Skin of body (tissue), 2 donors: ENCODE measurements around the gene CLASP1. TPM values are rescaled to one million over a fixed set of nuclear protein-coding genes. Genes with fewer than 3 reads are reported as not detected.
"Not testable (repeated sequence)": the region's sequence is repeated elsewhere in the genome, so short reads cannot be mapped to it uniquely, and the experiment has no call there.

Experiments used
- DNase-seq: peaks from one replicate; lab custom pipeline; 2025; lab: John Stamatoyannopoulos, UW
- total RNA-seq: library from RNA; depleted of rRNA; stranded (reverse); fragments of >200 nt; gene quantifications from one replicate; pipeline ENCODE4 v1.2.3, GENCODE V29; 2014

CLASP1 gene
- total RNA-seq, 1 donor from 2014 or later = 68.2 TPM

DNA sequence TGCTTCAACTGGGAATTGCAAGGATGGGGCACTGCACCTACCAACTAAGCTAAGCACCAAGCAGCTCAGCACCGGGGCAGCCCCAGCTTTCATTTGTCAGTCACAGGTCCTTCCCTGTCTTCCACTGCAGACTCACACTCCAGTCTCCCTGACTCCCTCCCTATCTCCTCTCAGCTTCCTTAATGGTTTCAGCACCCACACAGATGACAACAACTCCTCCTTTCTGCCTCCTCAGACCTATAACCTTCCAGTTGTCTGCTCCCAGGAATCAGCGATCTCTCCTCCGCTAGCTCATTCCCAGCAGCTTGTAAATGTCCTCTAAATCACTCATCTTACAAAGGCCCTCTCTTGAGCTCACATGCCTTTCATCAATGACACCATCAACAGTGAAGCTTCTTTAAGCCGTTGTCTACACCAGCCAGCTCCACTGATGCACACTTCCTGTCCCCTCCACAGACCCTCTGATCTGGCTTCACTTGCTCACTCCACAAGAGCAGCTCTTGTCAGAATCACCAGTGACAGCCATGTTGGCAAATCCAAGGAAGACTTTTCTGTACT, 32.1 kb downstream of the CLASP1 start:
- DNase-seq = no peak

DNA sequence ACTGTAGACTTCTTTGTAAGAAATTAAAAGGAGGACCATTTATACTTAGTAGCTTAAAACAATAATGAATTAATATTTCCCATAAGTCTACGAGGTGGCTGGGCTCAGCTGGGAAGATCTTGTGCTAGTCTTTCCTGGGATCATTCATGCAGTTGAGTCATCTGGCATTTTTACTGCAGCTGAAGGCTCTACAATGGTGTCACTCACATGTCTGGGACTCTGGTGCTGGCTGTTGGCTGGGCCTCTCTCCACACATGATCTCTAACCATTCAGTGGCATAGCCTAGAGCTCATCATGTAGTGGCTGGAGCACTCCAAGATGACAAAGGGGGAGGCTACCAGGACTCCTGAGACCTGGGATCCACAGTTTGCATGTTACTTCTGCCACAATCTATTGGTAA, 35.5 kb downstream of the CLASP1 start:
- DNase-seq = no peak

DNA sequence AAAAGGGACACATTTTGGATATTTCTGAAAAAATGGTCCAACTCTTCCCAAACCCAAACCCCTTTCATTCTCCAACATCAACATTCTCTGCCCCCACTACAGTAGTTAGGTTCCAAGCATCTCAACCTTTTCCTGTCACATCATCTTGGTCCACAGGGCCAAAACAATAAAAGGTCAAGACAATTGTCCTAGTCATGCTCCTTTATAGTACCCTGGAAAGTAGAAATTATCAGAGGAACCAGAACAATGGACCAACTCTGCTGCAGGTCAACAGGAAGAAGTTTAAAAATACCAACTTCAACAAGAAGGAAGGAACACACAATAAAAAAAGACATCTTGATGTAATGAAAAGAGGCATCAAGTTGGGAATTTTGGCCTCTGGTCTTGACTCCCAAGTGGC, 36.1 kb downstream of the CLASP1 start:
- DNase-seq = no peak

DNA sequence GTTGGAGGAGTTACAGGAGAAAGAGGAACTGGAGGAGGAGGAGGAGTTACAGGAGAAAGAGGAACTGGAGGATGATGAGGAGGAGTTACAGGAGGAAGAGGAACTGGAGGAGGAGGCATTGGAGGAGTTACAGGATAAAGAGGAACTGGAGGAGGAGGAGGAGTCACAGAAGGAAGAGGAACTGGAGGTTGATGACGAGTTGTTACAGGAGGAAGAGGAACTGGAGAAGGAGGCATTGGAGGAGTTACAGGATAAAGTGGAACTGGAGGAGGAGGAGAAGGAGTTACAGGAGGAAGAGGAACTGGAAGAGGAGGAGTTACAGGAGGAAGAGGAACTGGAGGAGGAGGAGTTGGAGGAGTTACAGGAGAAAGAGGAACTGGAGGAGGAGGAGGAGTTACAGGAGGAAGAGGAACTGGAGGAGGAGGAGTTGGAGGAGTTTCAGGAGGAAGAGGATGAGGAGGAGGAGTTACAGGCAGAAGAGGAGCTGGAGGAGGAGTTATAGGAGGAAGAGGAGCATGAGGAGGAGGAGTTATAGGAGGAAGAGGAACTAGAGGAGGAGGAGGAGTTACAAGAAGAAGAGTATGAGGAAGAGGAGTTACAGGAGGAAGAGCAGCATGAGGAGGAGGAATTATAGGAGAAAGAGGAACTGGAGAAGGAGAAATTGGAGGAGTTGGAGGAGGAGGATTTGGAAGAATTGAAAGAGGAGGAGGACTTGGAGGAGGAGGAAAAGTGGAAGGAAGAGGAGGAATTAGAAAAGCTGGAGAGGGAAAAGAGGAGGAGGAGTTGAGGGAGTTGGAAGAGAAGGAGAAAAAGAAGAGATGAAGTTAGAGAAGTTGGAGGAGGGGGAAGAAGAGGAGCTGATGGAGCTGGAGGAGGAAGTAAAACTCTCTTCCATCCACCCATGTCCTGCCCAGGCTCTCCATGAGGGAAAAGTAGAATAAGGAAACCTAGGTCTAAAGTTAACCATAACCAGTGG, 37.2 kb downstream of the CLASP1 start:
- DNase-seq = no peak

DNA sequence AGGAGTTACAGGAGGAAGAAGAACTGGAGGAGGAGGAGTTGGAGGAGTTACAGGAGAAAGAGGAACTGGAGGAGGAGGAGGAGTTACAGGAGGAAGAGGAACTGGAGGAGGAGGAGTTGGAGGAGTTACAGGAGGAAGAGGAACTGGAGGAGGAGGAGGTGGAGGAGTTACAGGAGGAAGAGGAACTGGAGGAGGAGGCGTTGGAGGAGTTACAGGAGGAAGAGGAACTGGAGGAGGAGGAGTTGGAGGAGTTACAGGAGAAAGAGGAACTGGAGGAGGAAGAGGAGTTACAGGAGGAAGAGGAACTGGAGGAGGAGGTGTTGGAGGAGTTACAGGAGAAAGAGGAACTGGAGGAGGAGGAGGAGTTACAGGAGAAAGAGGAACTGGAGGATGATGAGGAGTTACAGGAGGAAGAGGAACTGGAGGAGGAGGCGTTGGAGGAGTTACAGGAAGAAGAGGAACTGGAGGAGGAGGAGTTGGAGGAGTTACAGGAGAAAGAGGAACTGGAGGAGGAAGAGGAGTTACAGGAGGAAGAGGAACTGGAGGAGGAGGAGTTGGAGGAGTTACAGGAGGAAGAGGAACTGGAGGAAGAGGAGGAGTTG, 38.1 kb downstream of the CLASP1 start:
- not testable (repeated sequence) for DNase-seq

DNA sequence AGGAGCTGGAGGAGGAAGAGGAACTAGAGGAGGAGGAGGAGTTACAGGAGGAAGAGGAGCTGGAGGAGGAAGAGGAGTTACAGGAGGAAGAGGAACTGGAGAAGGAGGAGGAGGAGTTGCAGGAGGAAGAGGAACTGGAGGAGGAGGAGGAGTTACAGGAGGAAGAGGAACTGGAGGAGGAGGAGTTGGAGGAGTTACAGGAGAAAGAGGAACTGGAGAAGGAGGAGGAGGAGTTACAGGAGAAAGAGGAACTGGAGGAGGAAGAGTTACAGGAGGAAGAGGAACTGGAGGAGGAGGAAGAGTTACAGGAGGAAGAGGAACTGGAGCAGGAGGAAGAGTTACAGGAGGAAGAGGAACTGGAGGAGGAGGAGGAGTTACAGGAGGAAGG, 38.8 kb downstream of the CLASP1 start:
- not testable (repeated sequence) for DNase-seq

DNA sequence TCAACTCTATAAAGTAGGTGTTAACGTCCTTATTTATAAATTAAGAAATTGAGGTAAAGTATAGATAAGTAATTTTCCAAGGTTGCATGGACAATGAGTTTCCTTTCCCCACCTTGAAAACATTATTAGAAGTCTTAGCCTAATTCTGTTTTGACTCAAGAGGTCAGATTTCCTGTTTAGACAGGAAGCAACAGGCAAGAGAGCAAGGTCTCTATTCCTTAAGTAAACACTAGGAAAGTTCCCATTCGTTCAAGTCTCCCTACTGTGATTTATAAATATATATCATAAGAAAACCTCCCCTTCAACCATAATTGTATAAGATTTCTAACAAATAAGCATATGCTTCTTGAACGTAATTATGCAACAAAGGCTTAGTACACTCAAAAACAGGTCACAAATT, 40.3 kb downstream of the CLASP1 start:
- DNase-seq = no peak

DNA sequence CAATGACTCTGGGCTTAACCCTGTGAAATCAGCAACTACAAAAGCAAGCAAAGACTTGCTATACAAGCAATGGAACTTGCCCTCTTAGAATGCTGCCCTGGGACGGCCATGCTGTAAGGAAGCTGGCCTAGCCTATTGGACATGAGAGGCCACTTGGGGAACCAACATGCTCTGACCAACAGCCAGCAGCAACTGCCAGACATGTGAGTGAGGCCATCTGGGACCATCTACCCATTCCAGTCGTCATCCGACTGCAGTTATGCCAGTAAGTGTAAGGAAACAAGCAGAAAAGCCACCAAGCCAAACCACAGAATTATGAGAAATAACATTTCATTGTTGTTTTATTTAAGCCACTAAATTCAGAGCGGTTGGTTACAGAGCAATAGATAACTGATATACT, 40.9 kb downstream of the CLASP1 start:
- DNase-seq = no peak

DNA sequence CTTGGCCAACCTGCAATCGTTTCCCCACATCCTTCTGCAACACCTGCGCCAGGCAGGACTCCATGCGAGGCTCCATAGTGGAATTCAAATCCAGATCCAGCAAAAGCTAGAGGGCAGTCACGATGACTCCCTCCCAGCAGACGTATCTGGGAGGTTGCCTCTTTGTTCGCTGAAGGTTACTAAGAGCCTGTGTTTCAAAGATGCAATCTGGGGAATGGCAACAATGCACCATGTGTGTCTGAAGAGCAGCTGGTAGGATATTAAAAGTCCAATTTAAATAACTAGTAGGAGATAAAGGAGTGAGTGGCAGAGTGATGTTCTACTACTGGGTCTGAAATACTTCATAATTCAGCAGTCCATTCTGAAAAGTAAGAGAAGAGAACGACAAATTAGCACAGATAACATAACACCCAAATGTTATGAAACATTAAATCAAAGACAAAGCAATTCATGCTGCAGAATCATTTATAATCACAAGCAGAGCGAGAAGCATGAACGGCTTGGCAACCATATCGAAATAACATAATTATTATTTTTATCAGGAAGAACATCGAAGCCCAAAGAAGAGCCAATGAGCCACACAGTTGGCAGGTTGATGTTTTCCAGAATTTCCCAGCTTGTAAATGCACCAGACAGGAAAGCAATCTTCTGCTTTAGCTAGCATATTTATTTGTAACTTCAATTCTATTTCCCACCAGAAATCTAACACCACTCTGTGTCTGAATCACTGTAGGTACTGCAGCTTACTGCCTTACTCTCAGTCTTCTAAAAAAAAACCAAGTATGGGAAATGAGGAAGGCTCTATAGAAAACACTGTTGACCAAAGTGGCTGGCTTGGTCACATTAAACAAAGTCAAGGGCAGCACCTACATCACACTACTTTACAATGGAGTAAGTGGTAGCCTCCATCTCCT, 43.2 kb downstream of the CLASP1 start:
- no peak for DNase-seq

DNA sequence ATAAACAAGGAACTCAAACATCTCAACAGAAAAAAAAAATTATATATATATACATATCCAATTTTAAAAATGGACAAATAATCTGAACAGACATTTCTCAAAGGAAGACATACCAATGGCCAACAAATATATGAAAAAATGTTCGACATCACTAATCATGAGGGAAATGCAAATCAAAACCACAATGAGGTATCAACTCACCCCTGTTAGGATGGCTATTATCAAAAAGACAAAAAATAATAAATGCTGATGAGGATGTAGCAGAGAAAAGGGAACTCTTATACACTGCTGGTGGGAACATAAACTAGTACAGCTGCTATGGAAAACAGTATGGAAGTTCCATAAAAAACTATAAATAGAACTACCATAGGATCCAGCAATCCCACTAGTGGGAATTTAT, 46.1 kb downstream of the CLASP1 start:
- no peak for DNase-seq

DNA sequence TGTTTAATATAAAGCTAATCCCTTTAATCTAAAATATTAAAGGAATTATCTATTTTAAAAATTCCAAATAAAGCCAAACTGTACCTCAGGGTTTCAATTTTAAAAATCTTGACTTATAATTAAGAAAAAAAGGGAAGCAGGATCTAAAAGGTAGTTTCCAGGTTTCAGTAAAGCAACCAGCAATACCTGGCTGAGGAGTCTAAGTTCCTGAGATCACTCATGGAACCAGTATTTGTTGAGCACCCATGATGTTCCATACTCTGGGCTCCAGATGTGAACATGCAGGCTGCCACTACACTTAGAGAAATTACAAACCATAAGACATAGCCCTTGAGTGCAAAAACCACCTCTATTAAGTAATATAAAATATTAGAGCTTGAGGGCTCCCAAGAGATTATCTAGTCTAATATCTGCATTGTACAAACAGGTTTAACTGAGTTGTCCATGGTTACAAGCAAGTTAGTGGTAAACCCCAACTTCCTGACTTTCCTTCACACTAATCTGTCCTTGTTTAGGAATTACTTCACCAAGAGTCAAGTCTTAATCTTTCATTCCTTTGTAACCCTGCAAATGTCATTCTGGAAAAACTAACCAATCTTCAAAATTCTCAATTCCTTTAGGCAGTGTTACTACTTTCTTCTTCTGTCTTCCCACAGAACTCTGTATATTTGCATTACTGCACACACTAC, 49.2 kb downstream of the CLASP1 start:
- no peak for DNase-seq

DNA sequence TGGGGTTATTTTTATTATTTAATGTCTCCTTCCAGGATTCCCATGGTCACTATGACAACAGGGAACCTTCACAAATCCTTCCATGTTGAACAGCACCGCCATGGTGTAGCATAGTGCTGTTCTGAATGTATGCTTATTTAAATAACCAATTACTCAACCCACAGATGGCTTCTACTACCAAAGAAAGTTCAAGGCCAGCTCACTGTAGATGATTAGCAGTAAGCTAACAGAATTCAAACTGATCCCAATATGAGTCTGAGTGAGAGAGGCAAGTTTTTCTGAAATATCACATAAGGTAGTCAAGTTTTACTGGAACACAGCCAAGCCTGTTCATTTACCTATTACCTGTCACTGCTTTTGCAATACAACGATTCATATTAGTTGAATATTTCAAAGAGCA, 51.2 kb downstream of the CLASP1 start:
- DNase-seq = no peak

DNA sequence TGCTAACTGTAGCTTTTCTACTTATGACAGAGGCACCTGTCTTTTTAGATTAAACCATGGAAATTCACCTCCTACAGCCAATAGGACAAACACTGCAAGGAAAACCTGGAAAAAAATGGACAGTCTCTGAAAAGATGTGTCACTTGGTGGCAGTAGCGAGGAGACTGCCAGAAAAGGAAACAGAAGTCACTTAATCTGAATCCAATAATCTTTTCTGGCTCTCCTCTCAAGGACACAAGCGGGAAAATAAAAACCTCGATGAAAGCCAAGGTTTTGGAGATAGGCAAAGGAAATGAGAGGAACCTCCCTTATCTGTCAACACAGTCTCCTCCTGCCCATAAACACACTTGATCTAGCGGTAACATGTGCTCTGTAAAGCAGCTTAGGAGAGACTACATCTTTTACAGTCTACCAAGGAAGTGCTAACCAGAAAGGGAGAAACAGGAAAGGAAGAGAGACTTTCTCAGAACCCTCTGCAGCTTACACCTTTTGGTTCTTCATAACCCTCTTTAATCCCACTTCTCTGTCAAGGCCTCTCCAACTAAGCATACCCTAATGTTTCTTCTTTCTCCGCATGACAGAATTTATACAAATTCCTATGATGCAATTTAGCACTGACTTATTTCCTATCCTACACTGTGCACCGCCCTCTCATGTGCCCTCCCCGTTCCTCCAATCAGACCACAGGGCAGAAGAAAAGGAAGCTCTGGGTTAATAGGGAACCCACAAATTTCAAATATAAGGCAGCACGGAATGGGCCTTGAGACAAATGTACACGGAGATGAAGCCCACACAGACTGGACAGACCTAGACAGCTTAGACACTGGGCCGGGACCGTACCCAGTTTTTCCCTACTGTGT, 52.8 kb downstream of the CLASP1 start:
- peak; percentile 46 for DNase-seq

DNA sequence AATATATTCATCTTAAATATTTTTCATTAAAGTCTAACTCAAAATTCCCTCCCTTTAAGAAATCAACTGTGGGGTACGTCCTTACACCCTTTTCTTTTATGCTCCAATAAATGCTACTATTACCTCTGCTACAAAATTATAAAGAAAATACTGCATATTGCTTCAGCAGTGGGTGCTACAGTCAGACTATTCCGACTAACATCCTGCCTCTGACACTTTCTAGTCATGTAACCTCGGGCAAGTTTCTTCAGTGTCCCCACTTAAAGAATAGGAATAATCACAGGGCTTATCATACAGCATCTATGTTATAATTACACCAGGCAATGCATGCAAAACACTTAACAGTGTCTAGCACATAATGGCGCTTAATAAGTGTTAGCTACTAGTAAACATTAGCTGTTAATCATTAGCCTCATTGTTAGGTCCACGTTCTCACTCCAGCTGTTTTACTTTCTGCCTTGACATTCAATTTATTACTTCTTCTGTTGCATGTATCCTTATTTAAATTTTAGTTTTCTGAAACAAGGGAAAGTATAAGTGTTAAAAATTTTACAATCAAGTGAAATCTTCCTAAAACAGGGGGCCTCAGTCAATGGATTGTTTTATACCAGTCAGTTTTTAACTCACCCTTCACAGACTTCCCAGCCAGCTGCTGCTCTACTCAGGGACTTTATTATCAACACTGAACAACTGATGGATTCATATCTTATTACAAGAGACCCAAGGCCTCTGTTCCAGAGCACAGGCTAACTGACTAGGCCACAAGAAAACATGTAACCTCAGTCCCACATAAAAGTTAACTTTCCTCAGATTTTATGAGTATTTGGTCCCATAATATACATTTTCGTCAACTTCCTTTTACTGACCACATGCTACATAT, 54.0 kb downstream of the CLASP1 start:
- no peak for DNase-seq

DNA sequence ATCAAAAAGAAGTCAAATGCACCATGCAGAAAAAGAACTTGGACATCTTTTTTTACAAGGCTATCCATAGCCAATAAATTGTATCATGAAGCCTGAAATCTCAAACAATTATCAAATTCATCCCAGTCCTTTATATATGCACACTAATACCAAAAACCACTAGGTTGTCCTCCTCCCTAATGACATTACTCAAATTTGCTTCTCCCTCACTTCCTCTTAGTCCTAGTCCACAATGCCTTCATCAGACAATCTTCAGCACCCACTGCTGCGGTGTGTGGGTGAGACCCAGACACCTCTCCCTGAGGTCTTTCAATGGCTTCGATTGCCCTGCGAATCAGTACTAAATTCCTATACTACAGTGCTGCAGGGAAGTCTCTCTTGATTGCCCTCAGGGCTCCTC, 58.1 kb downstream of the CLASP1 start:
- DNase-seq = no peak

DNA sequence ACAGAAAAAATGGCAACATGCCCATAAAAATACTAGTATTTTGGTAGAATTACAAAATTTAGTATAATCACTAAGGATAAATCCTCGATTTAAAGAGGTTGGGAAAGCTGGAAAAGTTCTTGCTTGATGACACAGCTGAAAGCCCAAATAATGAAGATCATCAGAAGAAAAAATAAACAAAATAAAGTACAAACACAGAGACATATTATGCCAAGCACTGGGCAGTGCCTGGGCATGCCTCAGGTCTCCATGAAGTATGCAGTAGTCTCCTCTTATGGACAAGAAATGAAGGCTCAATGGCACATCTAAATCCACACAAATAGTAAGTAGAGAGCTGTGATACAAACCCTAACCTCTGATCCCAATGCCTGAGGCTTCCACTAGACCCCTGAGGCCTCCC, 60.9 kb downstream of the CLASP1 start:
- no peak for DNase-seq

DNA sequence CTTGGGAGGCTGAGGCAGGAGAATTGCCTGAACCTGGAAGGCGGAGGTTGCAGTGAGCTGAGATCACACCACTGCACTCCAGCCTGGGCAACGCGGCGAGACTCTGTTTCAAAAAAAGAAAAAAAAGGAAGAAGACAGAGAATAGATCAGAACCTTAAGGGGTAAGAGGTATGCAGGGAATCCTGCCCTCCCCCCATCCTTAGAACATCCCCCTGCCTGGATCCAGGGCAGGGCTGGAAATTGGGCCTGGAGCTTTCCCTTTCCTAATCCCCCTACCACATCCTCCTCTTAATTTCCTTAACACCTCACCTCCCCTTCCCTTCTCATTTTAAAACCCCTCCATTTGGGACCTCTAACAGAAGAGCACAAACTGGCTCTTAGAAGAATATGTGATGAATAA, 62.1 kb downstream of the CLASP1 start:
- DNase-seq = no peak

DNA sequence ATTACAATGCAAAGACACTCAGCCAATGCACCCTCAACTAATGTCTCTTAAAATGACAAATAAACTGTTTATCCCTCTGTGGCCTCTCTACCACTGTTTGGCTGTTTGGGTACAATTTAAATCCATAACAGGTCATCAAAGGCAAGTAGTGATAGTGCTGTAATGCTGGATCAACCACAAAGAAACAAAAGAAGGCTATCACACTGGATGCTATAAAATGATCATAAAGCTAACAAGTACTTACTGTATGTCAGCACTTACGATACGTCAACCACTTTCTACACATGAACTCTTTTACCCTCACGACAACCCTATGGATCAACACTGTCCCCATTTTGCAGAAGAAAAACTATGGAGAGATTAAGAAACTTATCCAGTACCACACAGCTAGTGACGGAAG, 64.5 kb downstream of the CLASP1 start:
- no peak for DNase-seq

DNA sequence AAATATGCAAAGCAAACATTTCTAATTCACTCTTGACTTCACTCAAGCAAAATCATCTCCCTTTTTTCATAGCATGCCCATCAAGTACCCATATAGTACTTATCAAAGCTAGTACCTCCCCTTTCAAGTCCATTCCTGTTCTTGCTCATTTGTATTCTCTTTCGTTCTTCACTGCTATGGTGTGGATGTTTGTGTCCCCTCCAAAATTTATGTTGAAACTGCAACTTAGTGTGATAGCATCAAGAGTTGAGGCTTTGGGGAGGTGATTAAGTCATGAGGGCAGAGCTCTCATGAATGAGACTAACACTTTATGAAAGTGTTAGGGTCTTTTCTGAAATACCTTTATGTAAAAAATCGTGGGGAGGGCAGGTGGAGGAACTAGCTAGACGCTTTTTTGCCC, 65.7 kb downstream of the CLASP1 start:
- no peak for DNase-seq
